ENCODE measurements around the gene PPM1H. TPM values are rescaled to one million over a fixed set of nuclear protein-coding genes. Genes with fewer than 3 reads are reported as not detected.
"Not testable (repeated sequence)": the region's sequence is repeated elsewhere in the genome, so short reads cannot be mapped to it uniquely, and the experiment has no call there.

Gene PPM1H
- total RNA-seq, 3 donors from 2014 or later: 4.9 to 6.1 (median 5.8) TPM

DNA sequence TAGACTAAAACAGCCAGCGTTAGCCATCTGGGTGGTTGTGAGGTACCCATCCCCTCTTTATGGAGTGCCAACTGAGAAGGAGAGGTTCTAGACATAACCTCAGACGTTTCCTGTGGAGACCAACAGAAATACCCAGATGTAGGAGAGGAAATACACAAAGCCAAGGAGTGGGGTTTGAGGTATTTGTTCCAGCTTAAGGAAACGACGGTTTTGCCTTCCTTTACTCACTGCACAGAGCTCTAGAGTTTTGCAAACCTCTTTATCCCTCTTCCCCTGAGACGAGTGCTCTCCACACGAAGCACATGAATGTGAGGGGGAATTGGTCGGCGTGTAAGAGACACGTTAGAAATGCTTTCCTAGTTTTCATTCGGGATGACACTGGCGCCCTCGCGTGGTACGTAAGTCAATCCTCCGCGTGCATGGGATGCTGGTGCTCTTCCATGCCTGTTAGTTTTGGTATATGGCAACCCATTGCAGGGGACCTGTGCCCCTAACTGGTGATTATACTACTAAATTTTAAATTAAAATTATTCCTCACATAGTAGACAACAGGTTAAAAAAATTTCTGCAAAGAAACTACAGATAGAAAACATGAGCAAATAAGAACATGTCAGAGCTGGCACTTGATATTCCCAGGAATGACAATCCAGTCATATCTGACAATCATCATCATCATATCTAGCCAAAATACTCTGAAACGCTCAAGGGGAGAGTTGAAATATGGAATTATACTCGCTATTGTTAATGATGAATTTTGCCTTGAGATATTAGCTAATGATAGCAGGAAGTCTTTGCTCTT is 121.7 kb downstream of the PPM1H start:
- no peak overlapping the region for H3K4me3 ChIP-seq
- peak in 2 of 3 donors; percentile 51 to 65 for DNase-seq
- H3K9me3 ChIP-seq: no peaks in the 10 kb centered on the region
- H3K4me1 ChIP-seq (ENCODE audit: low read depth): peaks cover 4% of the 10 kb centered on the region
- H3K36me3 ChIP-seq (ENCODE audit: low read depth): no peaks in the 10 kb centered on the region
- intact Hi-C loops (cut with DNase I, micrococcal nuclease): no loop called here
- ATAC-seq: peak; percentile 69
- TF ChIP-seq, protein P1, sequence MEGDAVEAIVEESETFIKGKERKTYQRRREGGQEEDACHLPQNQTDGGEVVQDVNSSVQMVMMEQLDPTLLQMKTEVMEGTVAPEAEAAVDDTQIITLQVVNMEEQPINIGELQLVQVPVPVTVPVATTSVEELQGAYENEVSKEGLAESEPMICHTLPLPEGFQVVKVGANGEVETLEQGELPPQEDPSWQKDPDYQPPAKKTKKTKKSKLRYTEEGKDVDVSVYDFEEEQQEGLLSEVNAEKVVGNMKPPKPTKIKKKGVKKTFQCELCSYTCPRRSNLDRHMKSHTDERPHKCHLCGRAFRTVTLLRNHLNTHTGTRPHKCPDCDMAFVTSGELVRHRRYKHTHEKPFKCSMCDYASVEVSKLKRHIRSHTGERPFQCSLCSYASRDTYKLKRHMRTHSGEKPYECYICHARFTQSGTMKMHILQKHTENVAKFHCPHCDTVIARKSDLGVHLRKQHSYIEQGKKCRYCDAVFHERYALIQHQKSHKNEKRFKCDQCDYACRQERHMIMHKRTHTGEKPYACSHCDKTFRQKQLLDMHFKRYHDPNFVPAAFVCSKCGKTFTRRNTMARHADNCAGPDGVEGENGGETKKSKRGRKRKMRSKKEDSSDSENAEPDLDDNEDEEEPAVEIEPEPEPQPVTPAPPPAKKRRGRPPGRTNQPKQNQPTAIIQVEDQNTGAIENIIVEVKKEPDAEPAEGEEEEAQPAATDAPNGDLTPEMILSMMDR (IDR thresholded peaks at IDR 0.05): peak; percentile 37

- ATAC-seq; DNase-seq; H3K9me3 ChIP-seq; H3K4me3 ChIP-seq; H3K36me3 ChIP-seq (ENCODE audit: low read depth); intact Hi-C loops (cut with DNase I, micrococcal nuclease); H3K4me1 ChIP-seq (ENCODE audit: low read depth): not testable (repeated sequence)
Measured at GRCh38 chr12:62811481-62811880, 123.5 kb downstream of the PPM1H start.

DNA sequence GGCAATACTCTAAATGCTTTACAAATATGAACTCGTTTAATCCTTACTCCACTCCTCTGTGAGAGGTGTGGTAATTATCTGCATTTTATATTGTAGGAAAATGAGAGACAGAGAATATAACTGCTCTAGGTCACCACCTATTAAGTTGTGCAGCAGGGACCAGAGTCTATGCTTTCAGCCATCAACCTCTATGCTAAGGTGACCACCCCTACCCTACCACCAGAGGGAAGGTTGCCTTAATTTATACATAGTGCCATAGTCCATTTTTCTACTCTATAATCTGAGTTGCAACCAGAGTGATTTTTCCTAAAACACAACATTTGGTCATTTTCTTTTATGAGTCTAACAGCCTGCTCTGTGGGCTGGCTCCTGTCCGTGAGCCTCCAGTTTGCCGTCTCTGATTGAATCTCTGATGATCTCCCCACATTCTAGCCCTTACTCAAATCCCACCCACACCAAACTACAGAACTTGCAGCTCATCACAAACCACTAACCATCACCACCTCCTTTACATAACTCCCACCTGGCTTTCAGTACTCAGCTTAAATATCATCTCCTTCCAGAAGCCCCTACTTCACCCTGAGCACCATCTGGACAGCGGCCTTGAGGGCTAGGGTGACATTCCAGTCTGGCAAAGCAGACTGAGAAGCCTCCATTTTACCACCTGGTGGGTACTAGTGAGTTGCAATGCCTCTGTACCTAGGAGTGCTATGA is 126.6 kb downstream of the PPM1H start:
- intact Hi-C loops (cut with DNase I, micrococcal nuclease): no loop called here
- H3K4me3 ChIP-seq: no peak overlapping the region
- ATAC-seq (no peak), DNase-seq (no peak)
- peaks cover 4% of the 10 kb centered on the region for H3K4me1 ChIP-seq (ENCODE audit: low read depth)
- H3K9me3 ChIP-seq: no peaks in the 10 kb centered on the region
- H3K36me3 ChIP-seq (ENCODE audit: low read depth): no peaks in the 10 kb centered on the region
- TF ChIP-seq, protein P1 (IDR thresholded peaks at IDR 0.05): no peak

- intact Hi-C loops (cut with DNase I, micrococcal nuclease): no loop called here
- TF ChIP-seq, protein P1 (IDR thresholded peaks at IDR 0.05): no peak
- no peak for ATAC-seq
Measured at GRCh38 chr12:62806893-62807292, 128.1 kb downstream of the PPM1H start.

GRCh38 chr12:62806244-62806836 is 128.6 kb downstream of the PPM1H start:
- Histone ChIP-seq H3K4me1 (ENCODE audit: low read depth) (no peaks in the 10 kb centered on the region), H3K4me3 (no peak overlapping the region), H3K36me3 (ENCODE audit: low read depth) (no peaks in the 10 kb centered on the region), H3K9me3 (no peaks in the 10 kb centered on the region)
- DNase-seq: no peak
- TF ChIP-seq, protein P1 (IDR thresholded peaks at IDR 0.05): no peak
- no peak for ATAC-seq
- intact Hi-C loops (cut with DNase I, micrococcal nuclease): no loop called here

More at GRCh38 chr12:62806893-62807292, 128.1 kb downstream of the PPM1H start:
- no peaks in the 10 kb centered on the region for H3K4me1 ChIP-seq (ENCODE audit: low read depth)
- no peak overlapping the region for H3K4me3 ChIP-seq
- H3K9me3 ChIP-seq: no peaks in the 10 kb centered on the region
- no peak for DNase-seq
- no peaks in the 10 kb centered on the region for H3K36me3 ChIP-seq (ENCODE audit: low read depth)

DNA sequence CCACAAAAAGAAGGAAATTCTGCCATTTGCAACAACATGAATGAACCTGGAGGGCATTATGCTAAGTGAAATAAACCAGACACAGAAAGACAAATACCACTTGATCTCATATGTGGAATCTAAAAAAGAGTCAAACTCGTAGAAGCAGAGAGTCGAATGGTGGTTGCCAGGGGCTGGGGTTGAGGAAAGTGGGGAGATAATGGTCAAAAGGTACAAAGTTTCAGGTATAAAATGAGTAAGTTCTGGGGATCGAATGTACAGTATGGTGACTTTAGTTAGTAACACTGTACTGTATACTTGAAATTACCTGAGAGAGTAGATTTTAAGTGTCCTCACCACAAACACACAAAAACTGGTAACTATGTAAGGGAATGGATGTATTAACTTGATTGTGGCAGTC is 129.4 kb downstream of the PPM1H start:
- Histone ChIP-seq H3K36me3 (ENCODE audit: low read depth) (no peaks in the 10 kb centered on the region), H3K4me3 (no peak overlapping the region), H3K4me1 (ENCODE audit: low read depth) (no peaks in the 10 kb centered on the region), H3K9me3 (no peaks in the 10 kb centered on the region)
- ATAC-seq (no peak), DNase-seq (no peak)
- TF ChIP-seq, protein P1 (IDR thresholded peaks at IDR 0.05): no peak
- intact Hi-C loops (cut with DNase I, micrococcal nuclease): no loop called here
